GM03348 (cell line): ENCODE data around the gene MYCN.
"Not testable (repeated sequence)": the region's sequence is repeated elsewhere in the genome, so short reads cannot be mapped to it uniquely, and the experiment has no call there.

Experiments
- DNase-seq: peaks from one replicate; pipeline ENCODE4 v3.0.0; 2012; ENCODE audit warnings: low spot score

The MYCN gene

GRCh38 chr2:15943378-15944280, 3.3 kb downstream of the MYCN start:
- no peak for DNase-seq

GRCh38 chr2:15944325-15945017, 4.1 kb downstream of the MYCN start:
- no peak for DNase-seq

- DNase-seq: no peak
These were observed 5.8 kb downstream of the MYCN start for GRCh38 chr2:15945909-15946705.

- no peak for DNase-seq
These were observed 6.6 kb downstream of the MYCN start for GRCh38 chr2:15946983-15947382.

- DNase-seq: no peak
These were observed 7.1 kb downstream of the MYCN start for GRCh38 chr2:15947431-15947830.

GRCh38 chr2:15948704-15948957, 8.3 kb downstream of the MYCN start:
- DNase-seq: no peak

- DNase-seq: no peak
These were observed 8.8 kb downstream of the MYCN start for GRCh38 chr2:15949126-15949525.

- no peak for DNase-seq
These were observed 9.2 kb downstream of the MYCN start for GRCh38 chr2:15949551-15949950.

- no peak for DNase-seq
These were observed 10.0 kb downstream of the MYCN start for GRCh38 chr2:15950088-15950952.

- not testable (repeated sequence) for DNase-seq
These were observed 11.6 kb downstream of the MYCN start for GRCh38 chr2:15951936-15952335.

GRCh38 chr2:15952451-15953146, 12.2 kb downstream of the MYCN start:
- DNase-seq: no peak

- no peak for DNase-seq
These were observed 12.8 kb downstream of the MYCN start for GRCh38 chr2:15953147-15953630.

- DNase-seq: no peak
These were observed 13.7 kb downstream of the MYCN start for GRCh38 chr2:15953891-15954680.

- no peak for DNase-seq
These were observed 14.4 kb downstream of the MYCN start for GRCh38 chr2:15954761-15955160.

- DNase-seq: no peak
These were observed 15.1 kb downstream of the MYCN start for GRCh38 chr2:15955232-15955988.

- DNase-seq: no peak
These were observed 15.9 kb downstream of the MYCN start for GRCh38 chr2:15956230-15956629.

- DNase-seq: no peak
These were observed 16.7 kb downstream of the MYCN start for GRCh38 chr2:15956751-15957736.
